HG03469 (cell line): ENCODE measurements around the gene TOM1L2.
"Not testable (repeated sequence)": the region's sequence is repeated elsewhere in the genome, so short reads cannot be mapped to it uniquely, and the experiment has no call there.

Experiments
- ATAC-seq: cut with Tn5 transposase; IDR thresholded peaks from one replicate; pipeline ENCODE4 v1.9.1; 2021; ENCODE audit warnings: mild to moderate bottlenecking, moderate library complexity, moderate number of reproducible peaks; ENCODE audit not compliant: unreplicated experiment

Gene TOM1L2

GRCh38 chr17:17971431-17972125 is 622 bp downstream of the TOM1L2 start:
- no peak for ATAC-seq

GRCh38 chr17:17970699-17971430 is 1.3 kb downstream of the TOM1L2 start:
- ATAC-seq, result no peak

- no peak for ATAC-seq
These were observed 5.8 kb downstream of the TOM1L2 start for GRCh38 chr17:17966399-17966798.

- no peak for ATAC-seq
These were observed 7.0 kb downstream of the TOM1L2 start for GRCh38 chr17:17965152-17965721.

- ATAC-seq, result no peak
These were observed 7.5 kb downstream of the TOM1L2 start for GRCh38 chr17:17964710-17965109.

- no peak for ATAC-seq
These were observed 8.3 kb downstream of the TOM1L2 start for GRCh38 chr17:17963694-17964436.

GRCh38 chr17:17963066-17963465 is 9.1 kb downstream of the TOM1L2 start:
- no peak for ATAC-seq

GRCh38 chr17:17960500-17961030 is 11.6 kb downstream of the TOM1L2 start:
- ATAC-seq, result no peak

GRCh38 chr17:17959520-17960361 is 12.5 kb downstream of the TOM1L2 start:
- ATAC-seq, result no peak

- no peak for ATAC-seq
These were observed 13.2 kb downstream of the TOM1L2 start for GRCh38 chr17:17958982-17959381.

GRCh38 chr17:17957584-17957916 is 14.7 kb downstream of the TOM1L2 start:
- ATAC-seq, result no peak

GRCh38 chr17:17955790-17956341 is 16.3 kb downstream of the TOM1L2 start:
- not testable (repeated sequence) for ATAC-seq

GRCh38 chr17:17954079-17954478 is 18.1 kb downstream of the TOM1L2 start:
- no peak for ATAC-seq

- ATAC-seq, result no peak
These were observed 19.5 kb downstream of the TOM1L2 start for GRCh38 chr17:17952691-17953090.

- ATAC-seq, result no peak
These were observed 20.7 kb downstream of the TOM1L2 start for GRCh38 chr17:17951524-17951923.

- ATAC-seq, result no peak
These were observed 21.4 kb downstream of the TOM1L2 start for GRCh38 chr17:17950806-17951205.

- no peak for ATAC-seq
These were observed 21.9 kb downstream of the TOM1L2 start for GRCh38 chr17:17950347-17950746.

- no peak for ATAC-seq
These were observed 24.2 kb downstream of the TOM1L2 start for GRCh38 chr17:17947966-17948365.

- ATAC-seq, result no peak
These were observed 24.9 kb downstream of the TOM1L2 start for GRCh38 chr17:17947309-17947708.

- ATAC-seq, result no peak
These were observed 26.1 kb downstream of the TOM1L2 start for GRCh38 chr17:17946093-17946492.
